Activated CD8-positive, alpha-beta memory T cell treated with anti-CD3 and anti-CD28 coated beads, Interleukin-2, amount 50 U/mL, for 24 hours (primary cell): ENCODE measurements around the gene RNU1-2.
"Not testable (repeated sequence)": the region's sequence is repeated elsewhere in the genome, so short reads cannot be mapped to it uniquely, and the experiment has no call there.

Source experiments
- DNase-seq: peaks from one replicate; pipeline ENCODE4 v3.0.0-alpha.2; 2020; ENCODE audit errors: extremely low read depth

Gene RNU1-2

GRCh38 chr1:16888860-16889816 is 6.6 kb upstream of the RNU1-2 start:
- DNase-seq = no peak

GRCh38 chr1:16890539-16891021 is 5.2 kb upstream of the RNU1-2 start:
- not testable (repeated sequence) for DNase-seq

- not testable (repeated sequence) for DNase-seq
These were observed 4.7 kb upstream of the RNU1-2 start for GRCh38 chr1:16891057-16891456.

- DNase-seq = not testable (repeated sequence)
These were observed 2.7 kb upstream of the RNU1-2 start for GRCh38 chr1:16892978-16893525.

- DNase-seq = not testable (repeated sequence)
These were observed 2.0 kb upstream of the RNU1-2 start for GRCh38 chr1:16893796-16894195.

- not testable (repeated sequence) for DNase-seq
These were observed 1.4 kb upstream of the RNU1-2 start for GRCh38 chr1:16894338-16894737.

- not testable (repeated sequence) for DNase-seq
These were observed 565 bp upstream of the RNU1-2 start for GRCh38 chr1:16895233-16895597.

- not testable (repeated sequence) for DNase-seq
These were observed 706 bp downstream of the RNU1-2 start for GRCh38 chr1:16896316-16897055.

GRCh38 chr1:16897653-16898052 is 1.9 kb downstream of the RNU1-2 start:
- DNase-seq = not testable (repeated sequence)

- not testable (repeated sequence) for DNase-seq
These were observed 2.5 kb downstream of the RNU1-2 start for GRCh38 chr1:16898298-16898697.

GRCh38 chr1:16899020-16899419 is 3.2 kb downstream of the RNU1-2 start:
- not testable (repeated sequence) for DNase-seq

GRCh38 chr1:16900751-16901150 is 5.0 kb downstream of the RNU1-2 start:
- no peak for DNase-seq

GRCh38 chr1:16901371-16901770 is 5.6 kb downstream of the RNU1-2 start:
- DNase-seq = not testable (repeated sequence)

- DNase-seq = no peak
These were observed 7.3 kb downstream of the RNU1-2 start for GRCh38 chr1:16903054-16903453.

- DNase-seq = no peak
These were observed 7.6 kb downstream of the RNU1-2 start for GRCh38 chr1:16903458-16903796.

- DNase-seq = peak; percentile 100
These were observed 8.9 kb downstream of the RNU1-2 start for GRCh38 chr1:16904560-16905109.

- no peak for DNase-seq
These were observed 9.5 kb downstream of the RNU1-2 start for GRCh38 chr1:16905110-16905867.

- no peak for DNase-seq
These were observed 10.3 kb downstream of the RNU1-2 start for GRCh38 chr1:16905868-16906702.

- DNase-seq = no peak
These were observed 11.1 kb downstream of the RNU1-2 start for GRCh38 chr1:16906873-16907272.
